ENCODE data around the gene CR2.
"Not testable (repeated sequence)": the region's sequence is repeated elsewhere in the genome, so short reads cannot be mapped to it uniquely, and the experiment has no call there.

The CR2 gene

DNA sequence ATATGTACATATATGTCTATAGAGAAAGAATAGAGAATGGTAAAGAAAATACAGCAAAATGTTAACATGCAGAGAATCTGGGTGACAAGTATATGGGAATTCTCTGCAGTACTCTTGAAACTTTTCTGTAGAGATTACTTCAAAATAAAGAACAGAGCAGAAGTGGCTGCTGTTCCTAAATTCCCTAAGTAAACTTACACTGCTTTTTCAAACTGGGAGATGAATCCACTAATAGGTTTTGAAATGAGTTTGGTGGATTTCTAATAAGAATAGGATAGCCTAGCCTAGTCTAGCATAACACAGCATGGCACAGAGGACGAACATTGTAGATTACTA is 450 bp upstream of the CR2 start:
- no peak for DNase-seq

DNA sequence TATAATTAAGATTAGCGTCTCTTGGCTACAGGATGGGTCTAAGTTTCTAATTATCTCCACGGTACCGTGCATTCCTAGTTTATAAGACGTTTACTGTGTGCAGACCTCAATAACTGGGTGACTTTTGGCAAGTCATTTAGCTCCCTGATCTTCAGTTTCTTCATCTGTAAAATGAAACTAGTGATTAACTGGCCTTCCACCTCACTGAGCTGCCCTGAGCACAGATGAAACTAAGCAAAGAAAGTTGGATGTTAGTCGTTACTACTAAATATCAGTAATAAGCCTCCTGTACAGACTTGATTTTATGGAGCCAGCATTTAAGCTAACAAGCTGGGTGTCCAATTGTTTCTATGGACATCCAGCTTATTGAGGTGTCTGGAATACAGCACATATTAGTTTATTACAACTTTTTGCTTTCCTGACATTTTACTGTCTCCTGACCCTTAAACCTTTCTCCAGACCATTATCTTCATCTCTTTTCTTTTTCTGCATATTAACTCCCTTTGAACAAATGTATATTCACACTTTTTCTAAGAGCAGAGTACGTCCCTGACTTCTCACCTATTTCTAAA is 1.1 kb downstream of the CR2 start:
- DNase-seq, result no peak

DNA sequence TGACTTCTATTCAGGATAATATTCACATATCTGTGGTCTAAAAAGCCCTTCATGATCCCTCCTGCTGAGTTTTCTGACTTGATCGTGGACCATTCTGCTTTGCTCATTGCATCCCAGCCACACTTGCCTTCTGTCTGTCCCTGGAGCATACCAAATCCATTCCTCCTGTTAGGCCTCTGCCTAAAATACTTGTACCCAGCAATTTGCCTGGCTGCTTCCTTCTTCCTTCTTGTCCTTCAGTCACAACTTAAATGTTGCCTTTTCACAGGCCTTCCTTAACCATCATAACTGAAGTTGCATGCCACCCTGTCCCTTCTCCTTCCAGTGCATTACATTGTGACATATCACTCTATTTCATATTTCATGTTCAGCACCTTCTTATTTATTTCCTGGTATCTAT is 4.3 kb downstream of the CR2 start:
- no peak for DNase-seq

DNA sequence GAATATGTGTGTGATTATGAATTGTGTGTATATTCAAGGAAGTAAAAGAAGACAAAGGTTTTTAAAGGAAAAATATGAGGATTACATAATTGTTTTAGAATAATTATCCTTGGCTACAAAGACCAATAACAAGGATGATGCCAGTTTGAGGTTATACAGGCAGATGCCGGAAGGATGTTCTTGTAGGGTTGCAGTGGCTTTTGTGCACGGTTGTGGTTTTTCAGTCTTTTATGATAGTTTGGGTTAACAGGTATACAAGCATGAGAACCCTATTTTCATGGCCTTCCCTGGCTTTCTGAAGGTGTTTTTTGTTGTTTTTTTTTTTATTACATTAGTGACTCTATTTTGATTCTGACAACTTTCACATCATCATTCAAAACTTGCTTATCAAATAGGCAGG is 4.9 kb downstream of the CR2 start:
- DNase-seq, result no peak

DNA sequence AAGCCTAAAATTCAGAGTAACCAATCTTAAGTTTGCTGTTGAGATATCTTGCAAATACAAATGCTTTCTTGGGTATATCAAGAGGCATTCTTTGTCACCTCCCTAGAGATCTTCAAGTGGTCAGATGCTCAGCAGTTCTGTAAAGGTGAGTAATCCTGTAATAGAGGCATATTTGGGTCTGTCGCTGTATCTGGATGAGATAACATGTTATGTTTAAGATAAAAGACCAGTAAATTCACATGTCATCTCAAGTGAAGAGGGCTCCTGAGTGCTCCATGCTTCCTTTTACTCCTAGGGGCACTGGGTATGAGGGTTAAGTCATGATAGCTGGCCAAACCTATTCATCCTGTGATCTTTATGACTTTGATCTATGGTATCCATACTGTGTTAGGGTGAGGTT is 7.5 kb downstream of the CR2 start:
- no peak for DNase-seq

DNA sequence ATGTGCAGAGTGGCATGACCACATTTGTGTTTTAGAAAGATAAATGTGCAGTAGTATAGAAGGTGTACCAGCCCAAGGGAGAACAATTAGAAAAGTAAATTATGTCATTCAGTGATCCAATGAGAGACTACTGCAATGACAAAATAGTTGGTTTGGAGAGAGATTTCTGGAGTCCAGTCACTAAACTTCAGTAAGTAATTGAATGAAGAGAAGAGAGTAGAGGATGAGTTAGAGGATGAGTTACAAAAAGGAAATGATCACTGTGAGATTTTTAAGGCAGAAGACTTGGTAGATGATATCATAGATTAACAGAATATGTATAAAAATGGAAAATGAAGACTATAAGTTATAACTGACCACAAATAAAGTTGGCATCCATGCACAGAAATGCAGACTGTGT is 8.4 kb downstream of the CR2 start:
- DNase-seq, result no peak

DNA sequence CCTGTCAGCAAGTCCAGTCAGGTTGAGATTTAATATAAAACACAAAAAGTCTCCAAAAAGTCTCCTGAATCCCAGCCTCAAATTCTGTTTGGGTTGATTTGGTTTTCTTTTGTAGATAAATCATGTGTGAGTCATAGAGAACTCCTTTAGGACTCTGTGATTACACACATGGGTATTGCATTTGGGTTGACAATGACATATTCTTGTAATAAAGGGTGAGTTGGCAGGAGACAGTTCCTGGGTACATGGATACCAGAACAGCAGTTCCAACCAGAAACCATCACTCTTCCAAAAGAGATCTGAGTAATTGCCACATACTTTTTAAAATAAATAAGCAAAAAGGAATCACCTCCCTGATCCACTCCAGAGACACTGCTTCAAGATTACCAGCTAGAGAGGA is 8.9 kb downstream of the CR2 start:
- DNase-seq, result no peak

DNA sequence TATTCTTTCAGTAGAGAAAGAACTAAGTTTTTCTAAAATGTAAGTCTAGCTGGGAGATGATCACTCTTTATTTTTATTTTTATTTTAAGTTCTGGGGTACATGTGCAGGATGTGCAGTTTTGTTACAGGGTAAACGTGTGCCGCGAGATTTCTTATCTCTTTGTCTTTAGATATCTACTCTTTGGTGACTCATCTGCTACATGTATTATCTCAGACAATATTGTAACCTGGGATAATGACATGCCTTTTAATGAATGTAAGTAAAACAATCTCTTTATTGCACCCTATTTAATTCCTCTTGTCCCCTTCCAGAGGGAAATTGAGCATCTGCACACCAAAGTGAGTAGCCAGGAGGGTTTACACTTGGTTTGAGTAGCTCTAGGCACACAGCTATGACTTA is 9.4 kb downstream of the CR2 start:
- no peak for DNase-seq

DNA sequence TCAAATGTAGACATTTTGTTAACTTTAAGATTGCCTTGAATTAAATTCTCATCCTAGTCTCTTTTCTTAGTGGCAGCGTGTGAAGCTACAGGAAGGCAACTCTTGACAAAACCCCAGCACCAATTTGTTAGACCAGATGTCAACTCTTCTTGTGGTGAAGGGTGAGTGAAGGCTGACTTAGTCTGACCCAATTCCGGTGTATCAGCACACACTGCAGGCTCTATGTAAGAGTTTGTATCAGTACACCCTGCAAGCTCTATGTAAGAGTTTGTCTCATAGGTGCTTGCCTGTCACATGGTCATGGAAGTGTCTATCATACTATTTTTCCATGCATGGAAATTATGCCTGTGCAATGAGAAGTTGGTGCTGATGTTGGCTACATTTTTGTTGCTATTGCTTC is 16.8 kb downstream of the CR2 start:
- DNase-seq, result no peak

DNA sequence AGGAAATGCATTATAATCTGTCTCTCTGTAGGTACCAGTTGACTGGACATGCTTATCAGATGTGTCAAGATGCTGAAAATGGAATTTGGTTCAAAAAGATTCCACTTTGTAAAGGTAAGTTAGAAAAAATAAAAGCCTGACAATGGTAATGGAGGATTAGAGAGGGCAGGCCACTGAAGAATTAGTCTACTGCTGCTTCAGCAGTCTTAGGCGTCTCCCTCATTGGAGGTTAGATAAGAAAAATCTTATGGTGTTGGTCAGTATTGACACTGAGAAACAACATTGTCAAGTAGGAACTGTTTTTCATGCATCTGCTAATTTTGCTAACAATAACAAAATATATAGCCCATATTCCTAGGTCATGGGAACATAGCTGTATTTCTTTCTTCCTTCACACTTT is 20.1 kb downstream of the CR2 start:
- no peak for DNase-seq

DNA sequence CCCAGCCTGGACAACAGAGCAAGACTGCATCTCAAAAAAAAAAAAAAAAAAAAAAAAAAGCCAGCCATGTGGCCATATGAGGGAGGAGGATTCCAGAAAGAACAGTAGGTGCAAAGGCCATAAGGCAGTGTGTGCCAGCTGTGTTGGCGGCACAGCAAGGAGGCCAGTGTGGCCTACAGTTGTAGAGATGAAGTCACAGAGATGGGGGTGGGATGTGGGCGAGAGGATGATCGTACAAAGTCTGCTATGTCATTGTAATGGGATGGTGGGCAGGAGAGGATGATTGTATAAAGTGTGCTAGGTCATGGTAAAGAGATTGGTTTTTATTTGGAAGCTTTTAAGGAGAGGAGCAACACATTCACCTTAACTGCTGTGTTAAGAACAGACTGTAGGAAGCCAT is 32.1 kb downstream of the CR2 start:
- DNase-seq, result no peak

DNA sequence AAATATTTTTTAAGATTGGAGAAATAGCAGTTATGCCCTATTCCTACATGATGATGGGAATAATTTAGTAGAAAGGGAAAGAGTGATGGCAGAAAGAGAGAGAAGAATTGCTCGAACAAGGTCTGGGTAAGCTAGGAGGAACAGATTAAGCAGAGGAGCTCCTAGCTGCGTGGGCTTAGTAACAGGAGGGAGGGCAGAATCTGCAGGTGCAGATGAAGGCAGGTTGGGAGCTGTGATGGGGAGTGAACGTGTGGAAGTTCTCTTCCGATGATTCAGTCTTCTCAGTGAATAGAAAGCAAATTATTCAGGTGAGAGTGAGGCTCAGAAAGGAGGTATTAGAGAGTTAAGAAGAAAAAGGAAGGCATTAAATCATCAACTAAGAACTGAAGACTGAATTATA is 33.5 kb downstream of the CR2 start:
- no peak for DNase-seq

DNA sequence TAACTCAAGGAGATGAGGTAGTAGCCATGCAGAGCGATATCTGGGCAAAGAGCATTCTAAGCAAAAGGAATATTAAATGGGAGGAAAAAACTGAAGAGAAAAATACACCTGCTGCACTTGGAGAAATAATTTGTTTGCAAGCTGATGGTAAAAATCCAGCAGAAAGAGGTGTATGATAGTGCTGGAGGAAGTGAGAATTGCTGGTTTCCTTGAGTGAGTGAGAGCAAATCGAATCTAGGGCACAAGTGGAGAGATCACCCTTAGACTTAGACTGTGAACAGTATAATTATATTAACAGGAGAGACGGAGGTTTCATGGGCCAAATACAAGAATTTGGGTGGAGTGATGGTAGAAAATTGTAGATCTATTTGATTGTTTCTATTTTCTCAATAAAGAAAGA is 39.1 kb downstream of the CR2 start:
- DNase-seq, result no peak

DNA sequence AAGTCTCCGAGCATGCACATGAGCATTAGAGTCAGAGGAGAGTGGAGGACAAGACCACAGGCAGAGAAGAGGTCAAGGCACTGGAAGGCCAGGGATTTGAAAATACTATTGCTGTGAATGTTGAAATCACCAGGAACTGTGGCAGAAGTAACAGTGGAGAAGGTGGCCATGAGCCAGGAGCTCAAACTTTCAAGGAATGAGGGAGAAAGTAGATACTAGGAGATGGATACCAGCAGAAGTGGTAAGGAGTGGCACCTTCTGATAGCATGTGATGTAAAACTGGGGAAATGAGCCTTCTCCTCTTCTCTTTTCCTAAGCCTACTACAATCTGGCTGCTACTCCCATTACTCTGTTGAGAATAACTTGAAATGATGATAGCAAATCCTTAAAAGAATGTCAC is 40.0 kb downstream of the CR2 start:
- no peak for DNase-seq

DNA sequence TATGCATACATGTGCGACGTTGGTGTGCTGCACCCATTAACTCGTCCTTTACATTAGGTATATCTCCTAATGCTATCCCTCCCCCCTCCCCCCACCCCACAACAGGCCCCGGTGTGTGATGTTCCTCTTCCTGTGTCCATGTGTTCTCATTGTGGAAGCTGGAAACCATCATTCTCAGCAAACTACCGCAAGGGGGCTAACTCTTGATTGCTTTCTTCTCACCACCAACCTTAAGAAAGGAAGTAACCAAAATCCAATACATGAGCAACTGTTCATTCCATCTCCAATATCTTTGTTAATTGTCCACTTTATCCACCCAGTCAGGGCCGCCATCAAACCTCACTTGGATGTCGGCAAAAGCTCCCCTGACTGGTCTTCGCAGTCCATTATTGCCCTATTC is 41.2 kb downstream of the CR2 start:
- DNase-seq, result not testable (repeated sequence)

DNA sequence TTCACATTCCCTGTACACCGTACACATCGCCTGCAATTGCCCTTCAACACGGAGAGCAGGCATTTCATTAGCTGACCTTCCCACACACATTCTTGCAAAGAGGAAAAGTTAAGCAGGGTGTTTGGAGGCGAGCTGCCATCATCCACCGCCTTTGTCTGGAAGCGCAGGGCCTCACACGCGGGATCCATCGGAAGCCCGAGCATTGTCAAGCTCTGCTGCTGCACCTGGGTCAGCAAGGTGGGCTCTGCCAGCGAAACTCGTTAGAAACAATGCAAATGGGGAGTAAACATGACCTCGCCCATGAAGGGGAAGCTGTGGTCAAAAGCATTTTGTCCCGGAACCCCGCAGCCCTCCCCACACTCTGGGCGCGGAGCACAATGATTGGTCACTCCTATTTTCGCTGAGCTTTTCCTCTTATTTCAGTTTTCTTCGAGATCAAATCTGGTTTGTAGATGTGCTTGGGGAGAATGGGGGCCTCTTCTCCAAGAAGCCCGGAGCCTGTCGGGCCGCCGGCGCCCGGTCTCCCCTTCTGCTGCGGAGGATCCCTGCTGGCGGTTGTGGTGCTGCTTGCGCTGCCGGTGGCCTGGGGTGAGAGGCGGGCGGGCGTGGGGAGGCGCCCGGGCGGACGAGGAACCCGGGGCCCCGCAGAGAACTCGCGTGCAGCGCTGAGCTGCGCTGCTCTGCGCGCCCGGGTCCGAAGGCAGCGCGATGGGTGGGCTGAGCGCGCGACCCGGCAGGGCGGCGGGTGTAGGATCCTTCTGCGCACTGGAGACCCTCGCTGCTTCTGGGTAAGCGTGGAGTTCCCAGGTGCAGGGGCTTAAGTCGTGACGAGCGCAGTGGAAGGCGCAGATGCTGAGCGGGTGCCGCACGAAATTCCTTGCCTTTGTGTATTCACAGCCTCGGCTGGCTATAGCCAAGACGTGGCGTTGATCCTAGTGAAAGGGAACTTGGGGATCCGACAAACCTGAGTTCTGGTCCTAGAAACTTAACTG is 42.0 kb downstream of the CR2 start, which contains the start of gene CR1:
CR1 (plus strand) TSS at position 357 of the 992 bp plus-strand sequence; CDS start at position 468, 111 bp downstream.
- no peak for DNase-seq

DNA sequence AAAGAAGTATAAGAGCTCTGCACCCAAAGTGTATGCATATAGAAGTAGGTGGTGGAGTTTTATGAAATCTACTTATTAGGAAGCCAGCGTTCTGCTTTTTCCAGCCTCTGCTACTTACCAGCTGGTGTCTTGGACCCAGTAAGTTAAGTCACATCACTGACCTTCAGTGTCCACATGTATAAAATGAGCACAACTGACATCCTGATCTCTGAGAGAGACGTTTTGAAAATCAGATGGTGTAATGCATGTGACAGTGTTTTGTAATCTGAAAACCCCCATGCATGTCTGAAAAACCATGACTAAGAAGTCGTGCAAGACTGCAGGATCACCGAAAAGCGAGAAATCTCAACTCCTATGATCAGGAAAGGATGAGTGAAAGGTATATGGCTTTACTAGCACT is 43.8 kb downstream of the CR2 start:
- DNase-seq, result no peak

DNA sequence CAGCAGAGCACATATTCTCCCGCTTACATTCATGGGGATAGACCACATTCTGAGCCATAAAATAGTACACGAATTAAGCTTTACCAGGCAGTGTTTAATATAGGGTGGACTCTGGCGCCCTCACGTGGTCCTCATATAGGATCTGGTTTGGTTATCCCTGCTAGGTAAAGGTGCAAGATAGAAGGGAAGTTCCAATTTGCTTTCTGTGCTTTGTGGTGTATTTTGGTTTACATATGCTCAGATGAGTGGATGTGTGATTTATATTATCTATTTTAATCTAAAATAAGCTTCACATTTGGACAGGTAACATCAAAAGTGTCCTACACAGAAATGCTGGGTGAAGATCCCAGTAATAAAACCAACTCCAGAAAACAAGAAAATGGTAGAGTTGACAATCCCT is 45.4 kb downstream of the CR2 start:
- peak; percentile 13 for DNase-seq

DNA sequence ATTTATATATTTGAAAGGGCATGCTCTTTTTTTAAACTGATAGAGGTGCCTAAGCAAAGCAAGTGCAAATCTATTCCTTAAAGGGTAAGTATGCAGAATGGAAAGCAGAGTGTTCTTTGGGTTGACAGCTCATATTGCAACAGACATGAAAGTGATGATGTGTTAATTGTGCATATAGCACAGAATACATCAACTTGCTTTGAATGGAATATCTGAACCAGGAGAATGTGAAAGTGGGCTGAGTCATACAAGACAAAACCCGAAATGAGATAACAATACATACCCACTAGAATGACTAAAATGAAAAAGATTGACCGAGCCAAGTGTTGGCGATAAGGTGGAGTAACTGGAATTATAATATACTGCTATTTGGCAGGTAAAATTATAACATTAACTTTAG is 46.2 kb downstream of the CR2 start:
- no peak for DNase-seq

DNA sequence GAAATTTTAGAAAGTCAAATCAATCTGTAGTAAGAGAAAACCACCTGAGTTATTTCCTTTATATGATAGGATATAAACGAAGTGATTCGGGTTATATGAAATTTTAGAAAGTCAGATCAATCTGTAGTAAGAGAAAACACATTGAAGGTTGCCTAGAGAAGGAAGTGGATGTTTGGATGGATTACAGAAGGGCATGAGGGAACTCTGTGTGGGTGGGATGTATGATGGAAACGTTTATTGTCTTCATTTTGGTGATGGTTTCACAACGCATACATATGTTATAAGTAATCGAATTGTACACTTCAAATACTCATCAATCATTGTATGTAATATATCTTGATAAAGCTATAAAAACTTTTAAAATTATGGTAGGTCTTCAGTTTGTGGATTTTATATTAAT is 46.9 kb downstream of the CR2 start:
- no peak for DNase-seq

DNA sequence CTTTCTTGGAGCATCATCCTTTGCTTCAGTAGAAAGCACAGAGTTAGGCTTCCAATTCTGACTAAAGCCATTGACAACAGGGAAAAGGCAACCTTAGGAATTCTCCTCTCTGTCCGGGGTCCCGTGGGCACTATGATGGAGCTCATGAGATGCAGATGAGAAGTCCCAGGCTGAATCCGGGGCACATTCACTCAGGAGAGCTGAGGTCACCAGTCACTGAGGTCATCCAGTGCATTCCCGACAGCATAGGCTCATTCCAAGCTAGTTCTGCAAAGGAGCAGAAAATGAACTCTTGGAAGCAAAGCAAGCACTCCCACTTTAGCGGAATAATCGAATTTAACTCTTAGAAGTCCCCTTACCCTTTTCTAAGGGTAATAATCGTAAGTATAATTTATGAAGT is 48.6 kb downstream of the CR2 start:
- no peak for DNase-seq

DNA sequence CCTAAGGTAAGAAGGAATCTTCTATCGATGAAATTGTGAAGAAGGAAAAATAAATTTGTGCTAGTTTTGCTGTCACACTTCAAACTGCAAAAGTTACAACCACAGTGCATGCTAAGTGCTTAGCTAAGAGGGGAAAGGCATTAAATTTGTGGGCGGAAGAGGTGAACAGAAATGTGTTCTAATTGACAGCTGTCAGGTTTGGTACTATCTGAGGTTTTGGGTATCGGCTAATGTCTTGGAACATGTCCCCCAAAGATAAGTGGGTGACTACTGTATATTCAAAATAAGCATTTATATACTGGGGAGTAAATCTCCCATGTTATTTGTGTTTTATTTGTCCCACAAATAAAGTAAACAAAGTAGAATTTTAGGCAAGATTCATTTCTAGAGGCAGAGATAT is 49.8 kb downstream of the CR2 start:
- no peak for DNase-seq

DNA sequence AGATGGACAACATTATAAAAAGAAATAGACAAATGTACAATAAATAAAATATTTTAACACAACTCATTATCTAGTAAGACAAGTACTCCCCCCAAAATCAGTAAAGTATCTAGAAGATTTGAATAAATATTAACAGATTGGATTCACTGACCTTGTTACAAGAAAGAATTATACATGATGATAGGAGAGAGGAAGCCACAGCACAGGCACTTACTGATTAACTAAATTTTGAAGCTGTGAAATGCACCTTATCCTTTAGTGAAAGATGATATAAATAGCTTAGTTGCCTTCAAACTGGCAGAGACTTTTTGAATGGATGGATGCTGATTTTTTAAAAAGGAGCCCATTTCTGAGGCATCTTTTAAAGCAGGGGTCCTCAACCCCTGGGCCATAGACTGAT is 50.3 kb downstream of the CR2 start:
- DNase-seq, result no peak

DNA sequence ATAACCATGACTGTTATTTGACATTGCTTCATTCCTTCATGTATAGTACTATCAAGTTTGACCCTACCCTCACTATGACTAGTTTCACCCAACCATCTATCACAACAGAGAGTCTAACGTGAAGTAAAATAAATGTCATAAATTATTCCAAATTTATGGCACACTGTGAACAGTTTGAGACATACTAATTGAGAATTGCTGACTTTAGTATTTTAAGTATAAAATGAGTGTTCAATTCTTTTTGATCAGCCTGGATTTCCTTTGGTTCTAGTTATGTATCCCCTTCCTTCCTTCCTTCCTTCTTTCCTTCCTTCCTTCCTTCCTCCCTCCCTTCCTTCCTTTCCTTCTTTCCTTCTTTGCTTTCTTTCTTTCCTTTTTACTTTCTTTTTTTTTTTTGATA is 56.3 kb downstream of the CR2 start:
- no peak for DNase-seq

DNA sequence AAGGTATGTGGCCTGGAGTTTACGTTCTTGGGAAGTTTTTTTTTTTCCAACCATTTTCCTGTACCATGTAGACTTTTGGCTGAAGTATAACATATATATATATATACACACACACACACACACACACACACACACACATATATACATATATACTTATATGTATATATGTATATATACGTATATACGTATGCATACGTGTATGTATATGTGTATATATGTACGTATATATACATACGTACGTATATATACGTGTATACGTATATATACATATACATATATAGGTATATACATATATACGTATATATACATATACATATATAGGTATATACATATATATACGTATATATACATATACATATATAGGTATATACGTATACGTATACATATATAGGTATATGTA is 60.8 kb downstream of the CR2 start:
- no peak for DNase-seq

Measured in NK-92 treated with Interleukin-12 subunit alpha and Interleukin-12 subunit beta, amount 100 ng/mL, for 24 hours (cell line).